GM03348 (cell line): ENCODE results near the gene VAX1.
A peak's percentile ranks its signal among the peaks of the same experiment; 100 is the strongest.
"Not testable (repeated sequence)": the region's sequence is repeated elsewhere in the genome, so short reads cannot be mapped to it uniquely, and the experiment has no call there.

Experiments used
- DNase-seq: peaks from one replicate; pipeline ENCODE4 v3.0.0; 2012; ENCODE audit warnings: low spot score

Gene VAX1

DNA sequence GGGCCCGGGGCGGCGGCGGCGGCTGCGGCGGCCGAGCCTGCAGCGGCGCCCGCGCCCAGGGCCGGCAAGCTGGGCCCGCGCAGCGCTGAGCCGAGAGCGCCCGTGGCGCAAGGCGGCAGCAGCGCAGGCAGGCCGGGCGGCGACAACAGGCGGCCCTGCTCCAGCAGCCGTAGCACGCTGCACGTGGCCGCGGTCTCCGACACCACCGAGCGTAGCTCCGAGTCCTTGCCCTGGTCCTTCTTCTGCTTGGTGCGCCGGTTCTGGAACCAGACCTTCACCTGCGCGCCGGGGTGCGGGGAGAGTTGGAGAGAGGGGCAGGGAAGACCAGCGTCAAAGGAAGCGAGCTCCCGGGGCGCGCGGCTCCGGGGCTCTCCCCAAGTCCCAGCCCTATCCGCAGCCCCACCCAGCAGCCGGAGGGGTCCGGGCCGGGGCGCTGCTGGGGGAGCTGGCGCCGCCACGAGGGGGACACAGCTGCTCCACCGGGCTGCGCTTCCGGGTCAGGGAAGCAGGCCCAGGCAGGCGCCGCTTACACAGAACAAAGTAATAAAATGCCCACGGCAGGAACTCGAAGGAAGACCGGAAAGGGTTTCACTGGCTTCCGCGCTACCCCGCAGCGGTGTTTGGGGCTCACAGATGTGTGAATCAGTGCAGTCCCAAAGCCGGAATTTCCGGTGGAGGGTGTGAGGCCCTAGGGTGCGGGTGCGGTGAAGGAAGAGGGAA is 3.6 kb downstream of the VAX1 start:
- DNase-seq: peak; percentile 43

DNA sequence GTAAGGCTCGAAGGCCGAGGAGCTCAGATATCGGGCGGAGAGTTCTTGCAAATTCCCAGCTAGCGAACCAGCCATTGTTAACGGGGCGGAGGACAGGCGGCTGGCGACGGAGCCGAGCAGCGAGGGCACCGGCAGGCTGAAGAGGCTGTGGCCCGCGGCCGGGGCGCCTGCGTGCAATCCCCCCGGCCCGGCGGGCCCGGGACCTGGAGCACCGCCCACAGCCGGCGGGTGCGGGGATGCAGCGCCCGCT is 4.1 kb downstream of the VAX1 start:
- DNase-seq: no peak

DNA sequence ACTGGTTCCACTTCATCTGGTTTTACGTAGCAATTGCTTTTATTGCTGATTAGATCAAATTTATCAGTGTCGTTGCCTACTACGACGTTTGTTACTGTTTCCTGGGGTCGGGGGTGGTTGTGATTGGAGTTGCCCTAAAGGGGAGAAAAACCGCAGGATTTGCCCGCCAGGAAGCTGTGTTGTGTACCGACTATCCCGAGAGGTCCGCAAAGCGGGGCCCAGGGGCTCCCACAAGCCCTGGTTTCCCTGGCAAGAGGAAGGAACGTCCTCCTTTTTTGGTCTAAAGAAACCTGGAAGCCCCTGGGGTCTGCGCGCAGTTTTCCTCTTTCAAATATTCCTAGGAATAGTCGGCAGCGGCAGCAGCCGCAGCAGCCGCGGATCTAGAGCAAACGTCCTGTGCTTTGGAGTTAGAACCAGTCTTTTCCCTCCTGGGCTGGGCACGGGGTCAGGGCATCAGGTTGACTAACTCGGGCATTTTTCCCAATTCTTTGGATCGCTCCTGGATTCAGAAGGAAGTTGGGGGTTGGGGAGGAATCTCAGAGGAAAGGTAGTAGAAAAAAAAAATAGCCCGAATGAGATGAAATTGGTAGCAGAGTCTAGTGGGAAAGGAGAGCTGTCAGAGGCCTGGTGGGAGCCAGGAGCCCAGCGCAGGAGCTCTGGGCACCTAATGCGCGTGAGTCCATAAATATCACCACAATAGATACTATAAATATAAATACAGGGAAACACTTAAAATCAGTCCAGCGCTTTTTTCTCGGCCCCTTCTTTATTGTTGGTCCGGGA is 4.6 kb downstream of the VAX1 start:
- no peak for DNase-seq

DNA sequence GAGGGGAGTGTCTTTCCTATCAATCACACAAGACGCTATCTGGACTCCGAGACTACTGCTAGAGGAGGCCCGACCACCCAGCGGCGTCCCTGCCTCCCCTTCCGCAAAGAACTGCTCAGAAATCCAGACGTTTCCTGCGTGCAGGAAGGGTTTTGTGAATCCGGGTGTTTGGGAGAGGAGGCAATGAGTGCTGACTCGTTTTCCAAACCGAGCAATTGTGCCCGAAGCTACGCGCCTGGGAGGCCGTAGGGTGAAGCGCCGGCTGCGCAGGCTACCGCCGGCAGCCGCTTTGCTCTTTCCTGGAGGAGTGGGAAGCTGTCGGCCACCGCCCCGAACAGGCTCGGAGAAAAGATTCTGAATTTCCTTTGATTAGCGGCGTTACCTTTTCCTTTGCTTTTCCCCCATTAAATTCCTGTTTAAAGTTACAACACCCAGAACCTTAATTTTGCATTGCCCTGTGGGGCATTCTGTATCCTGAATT is 5.3 kb downstream of the VAX1 start:
- no peak for DNase-seq

DNA sequence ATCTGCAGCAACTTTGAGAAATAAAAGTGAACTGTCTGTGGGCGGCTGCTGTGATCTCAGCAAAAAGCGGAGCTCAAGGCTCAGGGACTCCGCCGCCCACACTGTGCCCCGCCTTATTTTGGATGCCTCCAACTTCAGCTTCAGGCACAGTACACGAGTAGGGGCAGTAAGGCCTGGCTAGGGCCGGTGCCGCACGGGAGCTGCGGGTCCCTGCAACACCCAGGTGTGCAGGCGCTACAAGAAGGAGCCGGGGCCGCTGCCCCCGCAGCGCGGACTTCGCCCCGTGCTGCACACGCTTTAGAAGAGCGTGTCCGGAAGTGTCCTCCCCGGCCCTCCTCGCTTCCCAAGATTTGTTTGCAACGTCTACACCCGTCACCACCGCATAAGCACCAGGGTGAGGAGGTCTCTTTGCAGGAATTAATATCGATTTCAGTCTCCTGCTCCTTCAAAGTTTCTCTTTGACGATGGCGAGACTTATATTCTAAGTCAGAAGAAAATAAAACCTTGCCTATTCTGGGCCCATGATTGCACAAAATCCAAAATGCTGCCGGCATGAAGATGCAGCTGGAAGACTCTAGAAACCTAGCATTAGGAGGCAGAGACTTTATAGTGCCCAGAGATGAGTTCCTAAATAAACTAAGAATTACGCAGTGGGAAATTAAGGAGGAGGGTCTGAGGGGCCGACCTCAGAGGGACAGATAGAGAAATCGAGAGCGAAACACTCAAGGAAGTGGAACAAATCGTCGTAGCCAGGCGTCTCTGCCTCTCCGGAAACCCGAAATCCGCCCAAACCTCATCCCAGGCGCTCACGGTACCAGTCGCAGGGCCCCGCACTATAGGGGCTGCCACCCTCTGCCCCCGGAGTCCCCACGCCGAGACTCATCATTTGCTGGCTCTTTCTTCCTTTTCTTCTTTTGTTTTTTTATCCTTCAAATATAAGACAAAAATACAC is 6.4 kb downstream of the VAX1 start:
- DNase-seq: no peak

DNA sequence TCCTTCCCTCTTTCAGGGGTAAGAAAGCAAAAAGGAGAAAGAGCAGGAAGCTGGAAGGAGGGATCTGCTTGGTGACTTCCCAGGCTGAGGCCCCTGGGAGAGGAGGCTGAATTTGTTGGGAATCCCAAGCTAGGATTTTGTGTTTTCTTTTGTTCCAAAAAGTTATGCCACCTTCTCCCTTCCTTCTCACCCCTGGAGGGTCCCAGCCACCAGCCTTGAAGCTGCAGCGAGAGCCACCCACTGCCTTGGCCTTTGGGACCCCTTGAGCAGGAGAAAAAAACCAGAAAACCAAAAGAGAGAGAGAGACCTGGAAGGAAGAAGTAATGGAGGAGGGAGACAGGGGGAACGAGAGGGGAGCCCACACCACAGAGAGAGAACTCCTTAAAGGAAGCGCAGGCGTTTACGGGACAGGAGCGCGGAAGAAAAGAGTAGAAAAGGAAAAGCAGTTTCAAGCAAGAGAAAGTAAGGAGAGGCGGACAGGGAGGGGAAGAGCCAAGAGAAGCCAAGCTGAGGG is 7.2 kb downstream of the VAX1 start:
- no peak for DNase-seq

DNA sequence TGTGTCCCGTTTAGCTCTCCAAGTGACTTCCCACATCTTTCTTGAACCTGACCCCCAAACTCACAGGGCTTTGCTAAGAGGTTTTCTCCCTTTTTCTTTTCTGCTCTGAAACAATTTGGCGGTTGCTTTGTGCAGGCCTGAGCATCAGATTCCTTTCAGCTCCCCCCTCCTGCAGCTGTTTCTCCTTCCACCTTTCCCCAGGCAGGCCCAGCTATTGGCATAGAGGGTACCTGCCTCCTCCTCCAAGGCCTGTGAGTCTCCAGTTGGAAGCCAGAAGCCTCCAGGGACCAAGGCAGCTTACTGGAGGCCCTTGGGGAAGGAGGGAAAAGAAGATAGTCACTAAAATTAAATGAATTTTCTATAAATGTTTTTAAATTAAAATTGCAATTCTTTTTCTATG is 7.7 kb downstream of the VAX1 start:
- DNase-seq: no peak

DNA sequence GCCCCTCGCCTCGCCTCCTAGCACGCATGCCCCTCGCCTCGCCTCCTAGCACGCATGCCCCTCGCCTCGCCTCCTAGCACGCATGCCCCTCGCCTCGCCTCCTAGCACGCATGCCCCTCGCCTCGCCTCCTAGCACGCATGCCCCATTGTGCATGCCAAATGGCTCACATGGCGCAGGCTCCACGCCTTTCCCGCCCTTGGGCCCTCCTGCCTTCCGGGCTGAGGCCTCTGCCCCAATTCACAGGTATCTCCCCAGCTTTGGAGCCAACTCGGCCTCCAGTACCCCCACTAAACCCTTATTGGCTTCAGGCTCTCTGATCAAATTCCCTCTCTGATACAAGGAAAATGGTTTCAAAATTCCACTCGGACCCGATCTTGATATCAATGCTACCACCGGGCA is 11.4 kb downstream of the VAX1 start:
- not testable (repeated sequence) for DNase-seq

DNA sequence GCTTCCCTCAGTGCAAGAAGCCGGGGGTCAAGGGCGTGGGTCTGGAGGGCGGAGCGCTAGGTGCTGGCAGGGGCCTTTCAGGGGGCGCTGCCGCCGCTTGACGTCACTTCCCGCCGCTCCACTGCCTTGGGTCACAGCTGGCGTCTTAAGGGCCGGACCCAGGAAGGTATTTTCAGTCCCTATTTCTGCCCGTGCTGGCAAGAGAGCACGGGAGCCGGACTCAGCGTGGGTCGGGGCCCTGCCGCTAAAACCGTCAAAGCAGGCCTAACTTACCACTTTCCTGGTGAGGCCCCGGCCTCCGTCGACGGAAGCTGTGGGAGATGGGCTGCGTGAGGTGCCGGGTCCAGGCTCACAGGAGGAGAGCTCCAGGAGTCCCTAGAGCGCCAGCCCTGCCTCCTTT is 12.0 kb downstream of the VAX1 start:
- no peak for DNase-seq

DNA sequence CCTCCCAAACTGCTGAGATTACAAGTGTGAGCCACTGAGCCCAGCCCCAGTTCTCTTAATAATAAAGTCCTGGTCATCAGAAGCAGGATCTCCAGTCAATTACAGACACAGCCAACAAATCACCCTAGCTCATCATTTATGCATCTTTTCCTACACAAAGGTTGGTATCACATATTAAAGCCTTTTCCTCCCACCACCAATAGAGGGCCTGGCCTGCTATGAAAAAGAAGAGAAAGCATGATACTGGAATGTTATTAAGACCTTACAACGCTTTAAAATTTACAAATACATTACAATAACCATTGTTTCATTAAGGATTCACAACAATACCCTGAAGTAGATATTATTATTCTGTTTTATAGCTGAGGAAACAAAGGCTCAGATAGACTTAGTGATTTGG is 25.9 kb downstream of the VAX1 start:
- no peak for DNase-seq

DNA sequence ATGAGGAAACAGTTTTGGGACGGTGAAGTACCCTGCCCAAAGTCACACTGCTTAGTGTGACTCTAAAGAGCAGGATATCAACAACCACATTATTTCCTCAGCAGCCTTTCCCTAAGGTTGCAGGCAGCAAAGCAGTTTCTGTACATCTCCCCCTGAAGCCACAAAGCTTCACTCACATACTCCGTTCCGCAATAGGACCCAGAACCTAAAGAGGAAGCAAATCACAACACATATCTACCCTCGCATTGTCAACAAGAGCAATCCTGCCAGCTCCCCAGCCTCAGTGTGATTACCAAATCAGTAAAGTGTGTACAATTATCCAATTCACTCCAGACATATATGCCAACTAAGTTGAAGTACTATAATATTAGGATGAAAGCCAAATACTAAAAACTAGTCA is 30.8 kb downstream of the VAX1 start:
- no peak for DNase-seq

DNA sequence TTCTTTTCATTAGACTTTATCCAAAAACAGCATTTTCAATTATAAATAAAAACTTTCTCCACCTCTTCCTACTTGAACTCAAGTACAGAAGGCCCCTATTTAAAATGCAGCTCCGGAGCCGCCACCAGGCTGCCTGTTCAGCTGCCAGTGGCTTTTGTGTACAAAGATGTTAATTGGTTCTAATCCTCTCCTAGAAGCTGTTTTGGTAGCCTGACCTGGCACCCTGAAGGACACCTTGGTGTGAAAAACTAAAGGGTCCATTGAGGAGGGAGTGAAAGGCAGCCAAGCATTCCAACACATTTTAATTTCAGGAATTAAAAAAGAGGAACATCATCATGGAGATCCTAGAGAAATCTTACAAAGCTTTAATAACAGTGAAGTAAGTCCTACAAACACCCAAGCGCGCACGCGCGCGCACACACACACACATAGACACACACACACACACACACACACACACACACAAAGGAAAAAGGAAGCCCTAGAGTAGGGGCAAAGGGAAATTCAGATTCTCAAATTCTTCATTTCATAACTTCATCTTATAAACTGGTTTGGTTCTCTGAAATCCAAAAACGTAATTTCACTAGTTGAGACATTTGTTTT is 41.4 kb downstream of the VAX1 start:
- DNase-seq: no peak

DNA sequence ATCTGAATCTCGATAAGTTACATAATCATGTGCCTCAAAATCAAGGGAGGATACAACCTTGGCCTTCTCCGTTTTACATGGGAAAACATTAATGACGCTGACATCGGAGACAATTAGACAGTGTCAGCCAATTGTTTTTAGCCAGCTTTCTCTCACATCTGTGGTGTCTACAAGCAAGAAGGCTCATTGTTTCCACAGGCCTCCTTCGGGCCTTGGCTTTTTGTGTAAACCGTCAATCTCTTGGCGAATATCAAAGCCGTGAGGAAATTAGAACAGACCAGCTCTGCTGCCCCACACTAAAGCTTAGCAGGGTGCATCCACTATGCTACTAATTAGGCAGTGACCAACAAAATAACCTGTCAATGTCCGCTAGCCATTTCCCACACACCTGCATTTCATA is 43.2 kb downstream of the VAX1 start:
- no peak for DNase-seq

DNA sequence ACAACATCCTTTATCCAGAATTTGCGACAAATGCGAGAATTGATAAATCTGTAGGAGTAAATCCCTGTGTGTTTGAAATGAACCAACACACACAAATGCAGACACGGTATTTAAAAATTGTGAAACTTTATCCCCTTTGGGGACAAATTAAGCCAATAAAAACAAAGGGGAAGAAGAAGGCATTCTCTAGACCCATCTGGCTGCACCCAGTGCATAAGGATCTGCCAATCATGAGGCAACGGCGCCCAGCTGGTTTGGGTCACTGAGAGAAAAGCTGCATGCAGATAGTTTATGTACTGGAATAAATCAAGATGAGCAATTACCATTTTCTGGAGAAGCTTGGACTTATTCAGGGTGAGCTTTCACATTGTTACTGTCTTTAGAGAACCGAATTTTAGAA is 45.7 kb downstream of the VAX1 start:
- DNase-seq: no peak

DNA sequence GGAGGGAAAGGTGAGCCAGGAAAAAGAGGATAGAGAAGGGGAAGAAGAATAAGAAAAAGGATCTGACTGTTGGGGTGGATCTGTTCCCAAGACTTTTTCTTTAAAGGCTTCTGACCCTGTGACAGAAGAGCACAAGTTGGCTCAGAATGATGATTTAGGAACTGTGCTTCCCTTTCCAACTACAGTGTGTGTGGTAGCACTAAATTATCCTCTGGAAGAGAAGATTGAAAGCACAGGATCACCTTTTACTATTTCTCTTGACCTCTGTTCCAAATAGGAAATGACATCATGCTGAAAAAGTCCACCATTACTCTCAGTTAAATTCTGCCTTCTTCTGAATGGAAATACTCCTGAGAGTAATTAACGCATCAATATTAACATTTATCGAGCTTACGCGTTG is 47.2 kb downstream of the VAX1 start:
- no peak for DNase-seq

DNA sequence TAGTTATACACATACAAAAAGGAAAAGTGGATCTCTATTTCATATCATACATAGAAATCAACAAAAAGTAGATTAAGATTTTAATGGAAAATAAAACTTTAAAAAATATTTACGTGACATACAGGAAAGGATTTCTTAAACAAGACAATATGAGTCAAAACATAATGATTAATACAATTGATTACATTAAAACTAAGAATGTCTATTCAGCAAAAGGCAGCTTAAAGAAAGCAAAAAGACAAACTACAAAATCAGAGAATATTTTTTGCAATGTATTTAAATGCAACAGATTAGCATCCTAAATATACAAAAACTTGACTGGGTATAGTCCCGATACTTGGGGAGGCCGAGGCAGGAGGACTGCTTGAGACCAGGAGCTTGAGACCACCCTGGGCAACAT is 50.5 kb downstream of the VAX1 start:
- no peak for DNase-seq

DNA sequence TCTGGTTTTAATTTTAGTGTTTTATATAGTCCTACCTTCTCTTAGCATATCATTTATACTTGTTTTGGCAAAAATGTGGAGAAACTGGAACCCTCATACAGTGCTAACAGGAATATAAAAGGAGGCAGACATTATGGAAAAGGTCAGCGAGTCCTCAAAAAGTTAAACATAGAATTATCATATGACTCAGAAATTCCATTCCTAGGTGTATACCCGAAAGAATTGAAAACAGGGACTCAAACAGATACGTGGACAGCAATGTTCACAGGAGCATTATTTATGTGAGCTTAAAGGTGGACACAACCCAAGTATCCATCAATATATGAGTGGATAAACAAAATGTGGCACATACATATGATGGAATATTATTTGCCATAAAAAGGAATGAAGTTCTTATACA is 51.5 kb downstream of the VAX1 start:
- no peak for DNase-seq

DNA sequence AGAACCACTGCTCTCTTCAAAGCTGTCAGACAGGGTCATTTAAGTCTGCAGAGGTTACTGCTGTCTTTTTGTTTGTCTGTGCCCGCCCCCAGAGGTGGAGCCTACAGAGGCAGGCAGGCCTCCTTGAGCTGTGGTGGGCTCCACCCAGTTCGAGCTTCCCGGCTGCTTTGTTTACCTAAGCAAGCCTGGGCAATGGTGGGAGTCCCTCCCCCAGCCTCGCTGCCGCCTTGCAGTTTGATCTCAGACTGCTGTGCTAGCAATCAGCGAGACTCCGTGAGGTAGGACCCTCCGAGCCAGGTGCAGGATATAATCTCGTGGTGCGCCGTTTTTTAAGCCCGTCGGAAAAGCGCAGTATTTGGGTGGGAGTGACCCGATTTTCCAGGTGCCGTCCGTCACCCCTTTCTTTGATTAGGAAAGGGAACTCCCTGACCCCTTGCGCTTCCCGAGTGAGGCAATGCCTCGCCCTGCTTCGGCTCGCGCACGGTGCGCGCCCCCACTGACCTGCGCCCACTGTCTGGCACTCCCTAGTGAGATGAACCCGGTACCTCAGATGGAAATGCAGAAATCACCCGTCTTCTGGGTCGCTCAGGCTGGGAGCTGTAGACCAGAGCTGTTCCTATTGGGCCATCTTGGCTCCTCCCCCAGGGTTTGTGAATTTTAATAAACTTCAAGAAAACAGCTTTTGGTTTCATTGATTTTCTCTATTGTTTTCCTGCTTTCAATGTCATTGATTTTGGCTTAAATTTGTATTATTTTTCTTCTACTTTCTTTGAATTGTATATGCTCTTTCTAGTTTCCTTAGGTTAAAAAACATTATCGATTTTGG is 53.4 kb downstream of the VAX1 start:
- not testable (repeated sequence) for DNase-seq
